HG02938 (cell line): ENCODE data around the gene ZNF74.
"Not testable (repeated sequence)": the region's sequence is repeated elsewhere in the genome, so short reads cannot be mapped to it uniquely, and the experiment has no call there.

ENCODE experiments used
- ATAC-seq: cut with Tn5 transposase; IDR thresholded peaks from one replicate; pipeline ENCODE4 v1.9.1; 2021; ENCODE audit warnings: mild to moderate bottlenecking, moderate library complexity; ENCODE audit not compliant: unreplicated experiment

The ZNF74 gene

GRCh38 chr22:20393705-20394476, at the start of gene ZNF74:
Gene ZNF74 (plus strand): TSS chr22:20394151. CDS start chr22:20394629, 478 bp downstream.
- peak; percentile 72 for ATAC-seq

GRCh38 chr22:20346553-20346952, 47.4 kb upstream of the ZNF74 start:
- not testable (repeated sequence) for ATAC-seq

GRCh38 chr22:20352536-20352935, 41.4 kb upstream of the ZNF74 start:
- ATAC-seq: not testable (repeated sequence)

- ATAC-seq: no peak
Measured at GRCh38 chr22:20354238-20354975, 39.5 kb upstream of the ZNF74 start.

- ATAC-seq: not testable (repeated sequence)
Measured at GRCh38 chr22:20355939-20356636, 37.9 kb upstream of the ZNF74 start.

GRCh38 chr22:20356906-20357305, 37.0 kb upstream of the ZNF74 start:
- not testable (repeated sequence) for ATAC-seq

- not testable (repeated sequence) for ATAC-seq
Measured at GRCh38 chr22:20357967-20358366, 36.0 kb upstream of the ZNF74 start.

GRCh38 chr22:20358503-20359239, 35.3 kb upstream of the ZNF74 start:
- not testable (repeated sequence) for ATAC-seq

GRCh38 chr22:20360261-20360660, 33.7 kb upstream of the ZNF74 start:
- ATAC-seq: not testable (repeated sequence)

- ATAC-seq: not testable (repeated sequence)
Measured at GRCh38 chr22:20360866-20361751, 32.8 kb upstream of the ZNF74 start.

GRCh38 chr22:20361752-20362229, 32.2 kb upstream of the ZNF74 start:
- not testable (repeated sequence) for ATAC-seq

GRCh38 chr22:20362403-20362802, 31.5 kb upstream of the ZNF74 start:
- not testable (repeated sequence) for ATAC-seq

GRCh38 chr22:20364335-20365260, 29.4 kb upstream of the ZNF74 start:
- ATAC-seq: not testable (repeated sequence)

- not testable (repeated sequence) for ATAC-seq
Measured at GRCh38 chr22:20366841-20367240, 27.1 kb upstream of the ZNF74 start.

- ATAC-seq: not testable (repeated sequence)
Measured at GRCh38 chr22:20368875-20369274, 25.1 kb upstream of the ZNF74 start.

- ATAC-seq: not testable (repeated sequence)
Measured at GRCh38 chr22:20371687-20372086, 22.3 kb upstream of the ZNF74 start.

- ATAC-seq: not testable (repeated sequence)
Measured at GRCh38 chr22:20372406-20372854, 21.5 kb upstream of the ZNF74 start.

- ATAC-seq: not testable (repeated sequence)
Measured at GRCh38 chr22:20373195-20373706, 20.7 kb upstream of the ZNF74 start.
